B cell (primary cell): ENCODE results near the gene RBM33. TPM values are rescaled to one million over a fixed set of nuclear protein-coding genes. Genes with fewer than 3 reads are reported as not detected.
"Not testable (repeated sequence)": the region's sequence is repeated elsewhere in the genome, so short reads cannot be mapped to it uniquely, and the experiment has no call there.

Experiments used
- ATAC-seq: fragments of 200-7000 bp; cut with Tn5 transposase; one replicate; pipeline ENCODE4 v1.10.0; 2021; ENCODE audit warnings: low read depth, mild to moderate bottlenecking, moderate number of reproducible peaks, moderate library complexity
- CTCF ChIA-PET: fragments of 350-600 bp; sonication (Branson Sonifier 250); formaldehyde crosslinking; loops from one replicate; lab custom pipeline; 2021; ENCODE audit warnings: antibody characterized with exemption, inconsistent platforms; lab: Charles Lee
- POLR2A ChIA-PET: fragments of 350-600 bp; sonication (Branson Sonifier 250); formaldehyde crosslinking; loops from one replicate; lab custom pipeline; 2021; ENCODE audit warnings: antibody characterized with exemption; lab: Charles Lee
- DNase-seq: peaks from one replicate; pipeline ENCODE4 v3.0.0; 2013
- H2AFZ ChIP-seq: 2 replicates; pipeline ENCODE4 v1.6.1; 2012; ENCODE audit warnings: mild to moderate bottlenecking, low read depth, low read length; ENCODE audit not compliant: insufficient read depth, poor library complexity, severe bottlenecking
- H3K27ac ChIP-seq, 2 donors: 1 replicate in 1 of 2; 2 replicates in 1 of 2; pipeline ENCODE4 v1.5.1; 2012 to 2013; ENCODE audit warnings: low read length in 2 of 2, mild to moderate bottlenecking in 2 of 2, moderate library complexity in 1 of 2
- H3K27me3 ChIP-seq, 4 experiments: fragments of 200-600 bp in 1 of 4; sonication (generic) in 1 of 4; replicated peaks in 1 of 4; 1 replicate in 2 of 4; 2 replicates in 2 of 4; pipeline versions ENCODE4 v1.6.1 to v1.7.0; 2013 to 2016; ENCODE audit warnings: low read length in 3 of 4, mild to moderate bottlenecking in 2 of 4, mixed read lengths in 1 of 4, moderate library complexity in 1 of 4; ENCODE audit not compliant: insufficient read depth in 4 of 4, control insufficient read depth in 3 of 4; ENCODE audit errors: control extremely low read depth in 1 of 4
- H3K36me3 ChIP-seq, 2 experiments: replicated peaks in 1 of 2; 1 replicate in 1 of 2; 2 replicates in 1 of 2; pipeline versions ENCODE4 v1.6.1 to v1.7.1; 2013; ENCODE audit warnings: low read length in 1 of 2; ENCODE audit not compliant: insufficient read depth in 2 of 2, control insufficient read depth in 1 of 2; ENCODE audit errors: control extremely low read depth in 1 of 2, extremely low read depth in 1 of 2
- H3K4me1 ChIP-seq, 2 donors: fragments of 200-600 bp in 1 of 2; sonication (generic) in 1 of 2; 1 replicate in 1 of 2; 2 replicates in 1 of 2; pipeline versions ENCODE4 v1.5.1 to v1.6.1; 2013 to 2017; ENCODE audit warnings: low read length in 2 of 2; ENCODE audit not compliant: control insufficient read depth in 2 of 2, insufficient read depth in 2 of 2
- H3K4me2 ChIP-seq: replicated peaks from 2 replicates; pipeline ENCODE3; 2012; ENCODE audit warnings: mild to moderate bottlenecking, low read depth, low read length; ENCODE audit not compliant: poor library complexity, severe bottlenecking
- H3K4me3 ChIP-seq, 5 experiments: fragments of 200-600 bp in 1 of 5; sonication (generic) in 1 of 5; 1 replicate in 3 of 5; 2 replicates in 2 of 5; pipeline versions ENCODE4 v1.5.1 to v1.7.0; 2011 to 2016; ENCODE audit warnings: low read length in 4 of 5, mild to moderate bottlenecking in 4 of 5, low read depth in 2 of 5, control low read depth in 1 of 5, moderate library complexity in 1 of 5; ENCODE audit not compliant: insufficient read depth in 1 of 5; ENCODE audit errors: control extremely low read depth in 1 of 5, extremely low read depth in 1 of 5
- H3K79me2 ChIP-seq: fragments of 200-600 bp; sonication (generic); one replicate; pipeline ENCODE4 v1.6.0; 2016; ENCODE audit warnings: low read length; ENCODE audit not compliant: control insufficient read depth, insufficient read depth
- H3K9ac ChIP-seq: fragments of 200-600 bp; sonication (generic); 2 replicates; pipeline ENCODE4 v1.6.1; 2017; ENCODE audit warnings: mild to moderate bottlenecking, low read length, moderate library complexity
- H3K9me3 ChIP-seq, 3 donors: one replicate each; pipeline versions ENCODE4 v1.6.1 to v1.7.1; 2013; ENCODE audit warnings: low read length in 2 of 3; ENCODE audit not compliant: control insufficient read depth in 2 of 3, insufficient read depth in 1 of 3; ENCODE audit errors: control extremely low read depth in 1 of 3
- H4K20me1 ChIP-seq: 2 replicates; pipeline ENCODE4 v1.6.0; 2012; ENCODE audit warnings: mild to moderate bottlenecking, low read length; ENCODE audit not compliant: insufficient read depth, control insufficient read depth, poor library complexity, severe bottlenecking
- H3K27ac Mint-ChIP-seq: one replicate; pipeline ENCODE4 v1.8.0; 2021; ENCODE audit warnings: mixed read lengths
- H3K27me3 Mint-ChIP-seq: one replicate; pipeline ENCODE4 v1.8.0; 2021; ENCODE audit warnings: mixed read lengths
- H3K4me1 Mint-ChIP-seq: one replicate; pipeline ENCODE4 v1.8.0; 2021; ENCODE audit warnings: mixed read lengths
- H3K4me3 Mint-ChIP-seq: one replicate; pipeline ENCODE4 v1.8.0; 2021; ENCODE audit warnings: mixed read lengths
- H3K9me3 Mint-ChIP-seq: one replicate; pipeline ENCODE4 v1.8.0; 2022; ENCODE audit warnings: mixed read lengths; ENCODE audit not compliant: insufficient read depth
- WGBS: methylation state at CpG from one replicate; pipeline ENCODE4 v1.1.5; 2013; ENCODE audit warnings: missing lambda C conversion rate; ENCODE audit not compliant: insufficient coverage; 5-methylcytosine and 5-hydroxymethylcytosine counted together
- intact Hi-C: fragments of 100-400 bp; cut with micrococcal nuclease; formaldehyde crosslinking; loops from one replicate; pipeline ENCODE4 v1.10.0; 2022
- polyA plus RNA-seq: library from polyadenylated mRNA; depleted of rRNA; stranded (reverse); fragments of >200 nt; gene quantifications from 2 replicates; pipeline ENCODE4 v1.2.3, GENCODE V29; 2012
- total RNA-seq, 2 donors: library from RNA; stranded (reverse); fragments of 120-200 nt in 1 of 2; gene quantifications; 1 replicate in 1 of 2; 2 replicates in 1 of 2; pipeline versions ENCODE4 v1.2.3 to v1.2.4, GENCODE V29; 2013 to 2022

RBM33 gene
- total and polyA plus RNA-seq, 2 donors (not counting 1 experiment from before 2014, with no cell fraction given) = 33.5 to 189 TPM

GRCh38 chr7:155686620-155687324 is 42.3 kb downstream of the RBM33 start:
- H3K4me1 Mint-ChIP-seq = peaks cover 58% of the 10 kb centered on the region
- peaks cover 50% of the 10 kb centered on the region for H4K20me1 ChIP-seq
- H2AFZ ChIP-seq, H3K4me1 ChIP-seq, POLR2A ChIA-PET, H3K9ac ChIP-seq, DNase-seq, ATAC-seq, H3K27ac ChIP-seq, CTCF ChIA-PET, H3K27me3 Mint-ChIP-seq, H3K4me3 ChIP-seq, H3K27ac Mint-ChIP-seq, intact Hi-C loops, H3K4me2 ChIP-seq, H3K4me3 Mint-ChIP-seq, H3K9me3 ChIP-seq, H3K27me3 ChIP-seq, H3K9me3 Mint-ChIP-seq: not testable (repeated sequence)
- WGBS = no CpG with 5 or more reads among the region's 2 CpGs
- peaks cover 3 to 38% of the 10 kb centered on the region in 2 experiments for H3K36me3 ChIP-seq
- H3K79me2 ChIP-seq = peaks cover 71% of the 10 kb centered on the region

- DNase-seq, H3K9me3 ChIP-seq, H3K4me1 ChIP-seq, CTCF ChIA-PET, intact Hi-C loops, H3K27ac ChIP-seq, H3K27ac Mint-ChIP-seq, H3K4me2 ChIP-seq, H3K27me3 Mint-ChIP-seq, H3K4me3 Mint-ChIP-seq, ATAC-seq, H3K9ac ChIP-seq, POLR2A ChIA-PET, H2AFZ ChIP-seq, H3K4me3 ChIP-seq, H3K9me3 Mint-ChIP-seq, H3K27me3 ChIP-seq: not testable (repeated sequence)
- no CpG with 5 or more reads among the region's 2 CpGs for WGBS
- peaks cover 58% of the 10 kb centered on the region for H3K4me1 Mint-ChIP-seq
- H4K20me1 ChIP-seq = peaks cover 53% of the 10 kb centered on the region
- H3K36me3 ChIP-seq = peaks cover 1 to 28% of the 10 kb centered on the region in 2 experiments
- H3K79me2 ChIP-seq = peaks cover 71% of the 10 kb centered on the region
Measured at GRCh38 chr7:155688237-155688636, 43.8 kb downstream of the RBM33 start.

- H3K4me2 ChIP-seq, H3K9ac ChIP-seq, ATAC-seq, H3K4me3 Mint-ChIP-seq, H3K27me3 ChIP-seq, POLR2A ChIA-PET, intact Hi-C loops, H3K4me3 ChIP-seq, H3K9me3 Mint-ChIP-seq, H3K4me1 ChIP-seq, DNase-seq, H2AFZ ChIP-seq, H3K36me3 ChIP-seq, H3K27ac ChIP-seq, H3K9me3 ChIP-seq, H3K27ac Mint-ChIP-seq, H3K27me3 Mint-ChIP-seq: not testable (repeated sequence)
- WGBS = no CpG with 5 or more reads among the region's 3 CpGs
- H3K79me2 ChIP-seq = peaks cover 71% of the 10 kb centered on the region
- CTCF ChIA-PET = interaction anchor here (0.9 kb wide), 1 partner anchor 18 kb away, joined by 3 read pairs; no protein-coding TSS in a partner anchor
- H3K4me1 Mint-ChIP-seq = peaks cover 56% of the 10 kb centered on the region
- peaks cover 55% of the 10 kb centered on the region for H4K20me1 ChIP-seq
Measured at GRCh38 chr7:155690655-155691054, 46.2 kb downstream of the RBM33 start.
